GM12878 (cell line): ENCODE data around the gene ATG9A. TPM values are rescaled to one million over a fixed set of nuclear protein-coding genes. Genes with fewer than 3 reads are reported as not detected.

ENCODE experiments used
- ATAC-seq: fragments of 200-7000 bp; cut with Tn5 transposase; 3 replicates; pipeline ENCODE4 v1.9.1; 2020; ENCODE audit warnings: mild to moderate bottlenecking, moderate library complexity
- BruUV-seq: library from RNA; stranded (reverse); fragments of 400-500 nt; replicated peaks from 2 replicates; lab custom pipeline; 2021; lab: Mats Ljungman, UMichigan
- CTCF ChIA-PET: fragments of 300-600 bp; sonication (Branson Sonifier 250); formaldehyde crosslinking; extraction: SDS; loops from one replicate; lab custom pipeline; 2021; ENCODE audit warnings: inconsistent platforms; lab: Yijun Ruan, JAX
- POLR2A ChIA-PET: fragments of 350-600 bp; formaldehyde crosslinking; extraction: SDS; loops from one replicate; lab custom pipeline; 2021; ENCODE audit warnings: inconsistent platforms; lab: Charles Lee
- RAD21 ChIA-PET: fragments of 300-600 bp; sonication (Branson Sonifier 250); formaldehyde crosslinking; loops from one replicate; lab custom pipeline; 2023; ENCODE audit warnings: antibody characterized with exemption; ENCODE audit not compliant: unreplicated experiment; lab: Charles Lee
- SMC1A ChIA-PET: fragments of 300-600 bp; sonication (Branson Sonifier 250); formaldehyde crosslinking; loops from one replicate; lab custom pipeline; 2023; ENCODE audit not compliant: unreplicated experiment, uncharacterized antibody; lab: Charles Lee
- DNase-seq: peaks from one replicate; pipeline ENCODE4 v3.0.0-alpha.2; 2011; ENCODE audit warnings: low read depth, low spot score
- FAIRE-seq: peaks from 3 replicates; lab custom pipeline; 2011; peaks lifted over from hg19 to GRCh38; lab: Jason Lieb, UNC
- H2AFZ ChIP-seq: 2 replicates; pipeline ENCODE4 v1.6.0; 2011; ENCODE audit warnings: low read depth, low read length, control low read depth; ENCODE audit not compliant: control insufficient read depth
- H3K27ac ChIP-seq: 2 replicates; pipeline ENCODE4 v1.5.1; 2011; ENCODE audit warnings: control low read depth; ENCODE audit not compliant: control insufficient read depth, insufficient read depth
- H3K27me3 ChIP-seq, 2 experiments: replicated peaks in 1 of 2; 2 replicates each; pipeline versions ENCODE4 v1.6.0 to v1.6.1; 2011; ENCODE audit warnings: low read length in 1 of 2; ENCODE audit not compliant: control insufficient read depth in 2 of 2, insufficient read depth in 2 of 2
- H3K36me3 ChIP-seq, 2 experiments: 2 replicates each; pipeline ENCODE4 v1.5.1; 2011; ENCODE audit warnings: low read length in 1 of 2; ENCODE audit not compliant: control insufficient read depth in 2 of 2, insufficient read depth in 2 of 2
- H3K4me1 ChIP-seq: 2 replicates; pipeline ENCODE4 v1.6.1; 2011; ENCODE audit warnings: mild to moderate bottlenecking, low read length, moderate library complexity, mixed read lengths; ENCODE audit not compliant: control insufficient read depth, insufficient read depth
- H3K4me2 ChIP-seq: 2 replicates; pipeline ENCODE4 v1.6.0; 2011; ENCODE audit warnings: control low read depth; ENCODE audit not compliant: control insufficient read depth, insufficient read depth
- H3K4me3 ChIP-seq: fragments of 200-600 bp; sonication (generic); 2 replicates; pipeline ENCODE4 v1.5.1; 2016
- H3K79me2 ChIP-seq: 2 replicates; pipeline ENCODE4 v1.6.0; 2011; ENCODE audit warnings: low read length; ENCODE audit not compliant: control insufficient read depth, insufficient read depth
- H3K9ac ChIP-seq: 2 replicates; pipeline ENCODE4 v1.8.0; 2011; ENCODE audit warnings: low read length, control low read depth, mixed read lengths; ENCODE audit not compliant: control insufficient read depth, insufficient read depth
- H3K9me3 ChIP-seq: replicated peaks from 3 replicates; pipeline ENCODE4 v1.5.1; 2011; ENCODE audit warnings: mild to moderate bottlenecking, low read length; ENCODE audit not compliant: control insufficient read depth, insufficient read depth
- H4K20me1 ChIP-seq: 2 replicates; pipeline ENCODE4 v1.6.0; 2011; ENCODE audit not compliant: control insufficient read depth, insufficient read depth
- BMI1 ChIP-seq: fragments of 450-650 bp; IDR thresholded peaks from 2 replicates; pipeline ENCODE4 v1.6.1; 2016; ENCODE audit warnings: mild to moderate bottlenecking, moderate library complexity, borderline replicate concordance
- EGR1 ChIP-seq, 2 experiments: IDR thresholded peaks; 1 replicate in 1 of 2; 2 replicates in 1 of 2; pipeline ENCODE4 v1.6.1; 2011 to 2012; ENCODE audit warnings: low read depth in 2 of 2, low read length in 2 of 2, borderline replicate concordance in 1 of 2, mild to moderate bottlenecking in 1 of 2, moderate library complexity in 1 of 2
- ELK1 ChIP-seq: IDR thresholded peaks from 2 replicates; pipeline ENCODE4 v1.6.1; 2012; ENCODE audit warnings: low read depth, low read length, improper control_type of control experiment
- JUNB ChIP-seq: IDR thresholded peaks from 2 replicates; pipeline ENCODE4 v1.6.1; 2016; ENCODE audit warnings: antibody characterized with exemption, mild to moderate bottlenecking
- NBN ChIP-seq: fragments of 450-650 bp; IDR thresholded peaks from 2 replicates; pipeline ENCODE4 v1.6.1; 2016
- NFYA ChIP-seq: IDR thresholded peaks from 2 replicates; pipeline ENCODE4 v1.6.1; 2011; ENCODE audit warnings: low read depth, mild to moderate bottlenecking, low read length, improper control_type of control experiment, borderline replicate concordance
- NFYB ChIP-seq: IDR thresholded peaks from 2 replicates; pipeline ENCODE4 v1.6.1; 2011; ENCODE audit warnings: low read depth, mild to moderate bottlenecking, low read length, improper control_type of control experiment, moderate library complexity; ENCODE audit not compliant: insufficient read depth
- RAD51 ChIP-seq: fragments of 450-650 bp; IDR thresholded peaks from 2 replicates; pipeline ENCODE4 v1.6.1; 2016; ENCODE audit warnings: moderate library complexity, mild to moderate bottlenecking, inconsistent platforms
- RB1 ChIP-seq: fragments of 450-650 bp; formaldehyde crosslinking; IDR thresholded peaks from 2 replicates; pipeline ENCODE4 v1.6.1; 2017; ENCODE audit warnings: mild to moderate bottlenecking, borderline replicate concordance
- SP1 ChIP-seq: IDR thresholded peaks from one replicate; pipeline ENCODE4 v1.6.1; 2011; ENCODE audit warnings: low read depth, low read length
- TCF12 ChIP-seq: IDR thresholded peaks from 2 replicates; pipeline ENCODE4 v1.6.1; 2011; ENCODE audit warnings: low read depth, mild to moderate bottlenecking, low read length
- ZBTB11 ChIP-seq: fragments of 450-650 bp; formaldehyde crosslinking; IDR thresholded peaks from 2 replicates; pipeline ENCODE4 v1.5.0; 2022; ENCODE audit warnings: mild to moderate bottlenecking, missing genetic modification characterization
- ZNF687 ChIP-seq: fragments of 450-650 bp; IDR thresholded peaks from 2 replicates; pipeline ENCODE4 v1.6.1; 2017; ENCODE audit warnings: mild to moderate bottlenecking, moderate library complexity
- WGBS: methylation state at CpG from one replicate; pipeline ENCODE4 v1.1.6; 2016; ENCODE audit warnings: low lambda C conversion rate; ENCODE audit not compliant: insufficient replicate concordance, insufficient coverage; ENCODE audit errors: missing lambda C conversion rate; 5-methylcytosine and 5-hydroxymethylcytosine counted together
- in situ Hi-C: fragments of 300-500 bp; cut with MboI; formaldehyde crosslinking; loops from 9 replicates; pipeline ENCODE4 v1.14.3; 2018; ENCODE audit warnings: mixed read lengths
- intact Hi-C: fragments of 100-400 bp; cut with micrococcal nuclease; formaldehyde crosslinking; loops from one replicate; pipeline ENCODE4 v1.14.2; 2022; ENCODE audit not compliant: unreplicated experiment
- polyA plus RNA-seq, 11 experiments: library from polyadenylated mRNA; depleted of rRNA in 4 of 11; unstranded in 6 of 11; stranded (reverse) in 5 of 11; fragments of >200 nt; fragmentation: Nextera tagmentation in 4 of 11; fragmentation: Illumina TruSeq in 1 of 11; extraction: Ambion mirVana in 4 of 11; extraction: Trizol in 1 of 11; gene quantifications; 1 replicate in 1 of 11; 2 replicates in 10 of 11; pipeline versions ENCODE4 v1.2.1 to v1.2.3, GENCODE V29; 2011 to 2016; ENCODE audit warnings: inconsistent platforms in 2 of 11, missing spikeins in 2 of 11, low read depth in 1 of 11
- total RNA-seq, 4 experiments: library from RNA; depleted of rRNA in 3 of 4; stranded (reverse); fragments of >200 nt in 3 of 4; fragmentation: Illumina TruSeq in 1 of 4; extraction: Trizol in 1 of 4; gene quantifications; 2 replicates each; pipeline versions ENCODE4 v1.2.1 to v1.2.3, GENCODE V29; 2013 to 2021
- TF ChIP-seq, protein P1 (sequence below): fragments of 450-650 bp; IDR thresholded peaks from 2 replicates; pipeline ENCODE4 v1.6.1; 2016; ENCODE audit warnings: mild to moderate bottlenecking

Gene ATG9A
- total and polyA plus RNA-seq, 10 of the 15 experiments (the other 5 are each of a cell fraction or from before 2014, with no cell fraction given): 0.16 to 37.5 (median 14.6) TPM; not detected in 1

- FAIRE-seq (no peak), DNase-seq (no peak), ATAC-seq (no peak)
- ChIA-PET SMC1A (interaction anchor here (1.0 to 8.3 kb wide), 5 partner anchors 19 to 99 kb away, joined by 3 to 98 read pairs (median 6); partner anchors contain the start of genes TUBA4A and TUBA4B), RAD21 (interaction anchor here (0.7 to 2.2 kb wide), 3 partner anchors 20 to 25 kb away, joined by 3 to 10 read pairs (median 8); partner anchors contain the start of gene TUBA4A), CTCF (interaction anchor here (0.9 to 13.5 kb wide), 9 partner anchors 12 to 115 kb away, joined by 3 to 257 read pairs (median 4); partner anchors contain the start of gene TUBA4A), POLR2A (interaction anchor here (0.6 to 2.1 kb wide), 6 partner anchors 16 to 35 kb away, joined by 4 to 9 read pairs (median 6); partner anchors contain the start of gene TUBA4B)
- BruUV-seq: no TSS peak
- H3K36me3 ChIP-seq: no peaks in the 10 kb centered on the region
- H3K27ac ChIP-seq: no peak overlapping the region
- in situ Hi-C loops: no loop called here
- no peaks in the 10 kb centered on the region for H3K27me3 ChIP-seq
- no peaks in the 10 kb centered on the region for H4K20me1 ChIP-seq
- H2AFZ ChIP-seq: no peak overlapping the region
- H3K79me2 ChIP-seq: no peaks in the 10 kb centered on the region
- peaks cover 15% of the 10 kb centered on the region for H3K4me1 ChIP-seq
- no peak overlapping the region for H3K4me2 ChIP-seq
- no peak overlapping the region for H3K4me3 ChIP-seq
- 59% methylated on average over 6 of the region's 6 CpGs for WGBS
- no peaks in the 10 kb centered on the region for H3K9me3 ChIP-seq
- intact Hi-C loops: no loop called here
- H3K9ac ChIP-seq: no peak overlapping the region
- TF ChIP-seq SP1 (no peak), NFYB (no peak), RAD51 (no peak), BMI1 (no peak), TCF12 (no peak), ZNF687 (no peak), EGR1 (IDR thresholded peaks at IDR 0.05; ENCODE audit: borderline replicate concordance in 1 of 2, low read depth in 2 of 2, low read length in 2 of 2) (no peak), NFYA (no peak), NBN (no peak), ELK1 (no peak), ZBTB11 (CRISPR knock-in tag) (no peak), RB1 (no peak), JUNB (no peak)
- TF ChIP-seq, protein P1, sequence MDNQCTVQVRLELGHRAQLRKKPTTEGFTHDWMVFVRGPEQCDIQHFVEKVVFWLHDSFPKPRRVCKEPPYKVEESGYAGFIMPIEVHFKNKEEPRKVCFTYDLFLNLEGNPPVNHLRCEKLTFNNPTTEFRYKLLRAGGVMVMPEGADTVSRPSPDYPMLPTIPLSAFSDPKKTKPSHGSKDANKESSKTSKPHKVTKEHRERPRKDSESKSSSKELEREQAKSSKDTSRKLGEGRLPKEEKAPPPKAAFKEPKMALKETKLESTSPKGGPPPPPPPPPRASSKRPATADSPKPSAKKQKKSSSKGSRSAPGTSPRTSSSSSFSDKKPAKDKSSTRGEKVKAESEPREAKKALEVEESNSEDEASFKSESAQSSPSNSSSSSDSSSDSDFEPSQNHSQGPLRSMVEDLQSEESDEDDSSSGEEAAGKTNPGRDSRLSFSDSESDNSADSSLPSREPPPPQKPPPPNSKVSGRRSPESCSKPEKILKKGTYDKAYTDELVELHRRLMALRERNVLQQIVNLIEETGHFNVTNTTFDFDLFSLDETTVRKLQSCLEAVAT: no peak
These were observed 45.0 kb upstream of the ATG9A start for GRCh38 chr2:219274361-219274921.
